ENCODE results near the gene TEX53. TPM values are rescaled to one million over a fixed set of nuclear protein-coding genes. Genes with fewer than 3 reads are reported as not detected.

Gene TEX53
- total RNA-seq, result not detected in 2 replicates
- long read RNA-seq, result 0 reads

GRCh38 chr9:114657705-114658104, at the start of gene TEX53:
TEX53 (minus strand) TSS chr9:114657805; CDS start chr9:114657774, 31 bp downstream.
- no peaks in the 10 kb centered on the region for H3K9me3 Mint-ChIP-seq (ENCODE audit: unreplicated experiment)
- H3K36me3 Mint-ChIP-seq (ENCODE audit: unreplicated experiment), result no peaks in the 10 kb centered on the region
- H3K27ac Mint-ChIP-seq (ENCODE audit: unreplicated experiment), result no peak within 1 kb of the TSS
- H3K4me3 Mint-ChIP-seq (ENCODE audit: unreplicated experiment), result no peak within 1 kb of the TSS
- no peaks in the 10 kb centered on the region for H3K4me1 Mint-ChIP-seq (ENCODE audit: unreplicated experiment)
- TF ChIP-seq, protein P1, sequence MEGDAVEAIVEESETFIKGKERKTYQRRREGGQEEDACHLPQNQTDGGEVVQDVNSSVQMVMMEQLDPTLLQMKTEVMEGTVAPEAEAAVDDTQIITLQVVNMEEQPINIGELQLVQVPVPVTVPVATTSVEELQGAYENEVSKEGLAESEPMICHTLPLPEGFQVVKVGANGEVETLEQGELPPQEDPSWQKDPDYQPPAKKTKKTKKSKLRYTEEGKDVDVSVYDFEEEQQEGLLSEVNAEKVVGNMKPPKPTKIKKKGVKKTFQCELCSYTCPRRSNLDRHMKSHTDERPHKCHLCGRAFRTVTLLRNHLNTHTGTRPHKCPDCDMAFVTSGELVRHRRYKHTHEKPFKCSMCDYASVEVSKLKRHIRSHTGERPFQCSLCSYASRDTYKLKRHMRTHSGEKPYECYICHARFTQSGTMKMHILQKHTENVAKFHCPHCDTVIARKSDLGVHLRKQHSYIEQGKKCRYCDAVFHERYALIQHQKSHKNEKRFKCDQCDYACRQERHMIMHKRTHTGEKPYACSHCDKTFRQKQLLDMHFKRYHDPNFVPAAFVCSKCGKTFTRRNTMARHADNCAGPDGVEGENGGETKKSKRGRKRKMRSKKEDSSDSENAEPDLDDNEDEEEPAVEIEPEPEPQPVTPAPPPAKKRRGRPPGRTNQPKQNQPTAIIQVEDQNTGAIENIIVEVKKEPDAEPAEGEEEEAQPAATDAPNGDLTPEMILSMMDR (IDR thresholded peaks at IDR 0.05), result no peak
- peaks cover 24% of the 10 kb centered on the region for H3K27me3 Mint-ChIP-seq (ENCODE audit: unreplicated experiment)
- DNase-seq (ENCODE audit: extremely low spot score, unreplicated experiment), result peak; percentile 70

GRCh38 chr9:114706711-114707110, 49.1 kb upstream of the TEX53 start:
- TF ChIP-seq, protein P1 (IDR thresholded peaks at IDR 0.05), result no peak
- DNase-seq (ENCODE audit: extremely low spot score, unreplicated experiment), result no peak
- Mint-ChIP-seq H3K27me3 (ENCODE audit: unreplicated experiment) (peaks cover 19% of the 10 kb centered on the region), H3K27ac (ENCODE audit: unreplicated experiment) (no peak overlapping the region), H3K4me1 (ENCODE audit: unreplicated experiment) (peaks cover 14% of the 10 kb centered on the region), H3K4me3 (ENCODE audit: unreplicated experiment) (no peak overlapping the region), H3K9me3 (ENCODE audit: unreplicated experiment) (no peaks in the 10 kb centered on the region), H3K36me3 (ENCODE audit: unreplicated experiment) (no peaks in the 10 kb centered on the region)

GRCh38 chr9:114701988-114702387, 44.4 kb upstream of the TEX53 start:
- H3K4me3 Mint-ChIP-seq (ENCODE audit: unreplicated experiment), result no peak overlapping the region
- H3K36me3 Mint-ChIP-seq (ENCODE audit: unreplicated experiment), result peaks cover 1% of the 10 kb centered on the region
- peak overlapping the region; percentile 23 for H3K27ac Mint-ChIP-seq (ENCODE audit: unreplicated experiment)
- H3K9me3 Mint-ChIP-seq (ENCODE audit: unreplicated experiment), result no peaks in the 10 kb centered on the region
- H3K27me3 Mint-ChIP-seq (ENCODE audit: unreplicated experiment), result peaks cover 7% of the 10 kb centered on the region
- TF ChIP-seq, protein P1 (IDR thresholded peaks at IDR 0.05), result no peak
- DNase-seq (ENCODE audit: extremely low spot score, unreplicated experiment), result no peak
- H3K4me1 Mint-ChIP-seq (ENCODE audit: unreplicated experiment), result peaks cover 21% of the 10 kb centered on the region

GRCh38 chr9:114697951-114698351, 40.3 kb upstream of the TEX53 start:
- Mint-ChIP-seq H3K4me3 (ENCODE audit: unreplicated experiment) (no peak overlapping the region), H3K4me1 (ENCODE audit: unreplicated experiment) (peaks cover 21% of the 10 kb centered on the region), H3K27ac (ENCODE audit: unreplicated experiment) (no peak overlapping the region), H3K36me3 (ENCODE audit: unreplicated experiment) (peaks cover 1% of the 10 kb centered on the region), H3K9me3 (ENCODE audit: unreplicated experiment) (no peaks in the 10 kb centered on the region), H3K27me3 (ENCODE audit: unreplicated experiment) (peaks cover 2% of the 10 kb centered on the region)
- no peak for DNase-seq (ENCODE audit: extremely low spot score, unreplicated experiment)
- TF ChIP-seq, protein P1 (IDR thresholded peaks at IDR 0.05), result no peak

DNA sequence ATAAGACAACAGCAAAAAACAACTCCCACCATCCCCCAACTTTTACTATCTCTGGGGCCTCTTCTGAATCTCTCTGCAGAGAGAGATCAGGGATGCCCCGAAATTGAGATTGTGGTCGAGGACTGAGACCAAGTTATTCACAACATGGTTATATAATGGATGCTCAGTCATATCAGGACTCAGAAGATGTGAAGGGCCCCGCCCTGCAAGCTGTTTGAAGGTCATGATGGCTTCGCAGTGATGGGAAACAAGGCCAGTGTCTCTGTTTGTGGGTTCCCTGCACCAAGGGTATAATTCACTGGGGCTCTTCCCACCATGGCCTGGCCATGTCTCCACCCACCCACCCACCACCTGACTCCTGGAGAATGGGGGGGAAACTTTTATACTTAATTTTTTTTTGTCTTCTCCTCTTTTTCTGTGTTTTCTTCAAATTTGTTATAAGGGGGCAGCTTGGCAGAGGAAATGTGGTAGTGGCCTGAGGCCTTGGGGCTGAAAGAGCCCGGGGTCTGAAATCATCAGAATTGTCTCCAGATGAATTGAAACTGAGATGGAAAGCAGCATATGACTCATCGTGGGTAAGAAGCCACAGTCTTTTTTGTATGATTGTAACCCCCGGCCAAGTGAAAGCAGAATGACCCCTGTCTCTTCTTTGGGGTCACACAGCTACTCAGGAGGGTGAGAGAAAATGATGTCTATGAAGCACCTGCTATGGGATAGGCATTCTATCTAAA, 39.4 kb upstream of the TEX53 start:
- no peaks in the 10 kb centered on the region for H3K9me3 Mint-ChIP-seq (ENCODE audit: unreplicated experiment)
- TF ChIP-seq, protein P1 (IDR thresholded peaks at IDR 0.05), result no peak
- peaks cover 2% of the 10 kb centered on the region for H3K27me3 Mint-ChIP-seq (ENCODE audit: unreplicated experiment)
- peaks cover 16% of the 10 kb centered on the region for H3K4me1 Mint-ChIP-seq (ENCODE audit: unreplicated experiment)
- no peak for DNase-seq (ENCODE audit: extremely low spot score, unreplicated experiment)
- peaks cover 1% of the 10 kb centered on the region for H3K36me3 Mint-ChIP-seq (ENCODE audit: unreplicated experiment)
- no peak overlapping the region for H3K4me3 Mint-ChIP-seq (ENCODE audit: unreplicated experiment)
- no peak overlapping the region for H3K27ac Mint-ChIP-seq (ENCODE audit: unreplicated experiment)
